Gastroesophageal sphincter (tissue), 3 donors: ENCODE results near the gene GMDS.

Source experiments
- CTCF ChIP-seq, 4 experiments: fragments of 200-600 bp in 2 of 4; fragments of 450-650 bp in 2 of 4; sonication (generic) in 1 of 4; IDR thresholded peaks; one replicate each; pipeline ENCODE4 v1.5.1; 2017 to 2019; ENCODE audit warnings: antibody characterized with exemption in 4 of 4, mild to moderate bottlenecking in 2 of 4, moderate library complexity in 2 of 4
- POLR2A ChIP-seq, 2 donors: fragments of 450-650 bp; IDR thresholded peaks; one replicate each; pipeline ENCODE4 v1.6.1; 2017; ENCODE audit warnings: antibody characterized with exemption in 2 of 2, mild to moderate bottlenecking in 2 of 2, moderate library complexity in 1 of 2
- POLR2AphosphoS5 ChIP-seq: sonication (generic); formaldehyde crosslinking; IDR thresholded peaks from one replicate; pipeline ENCODE4 v1.6.1; 2017; ENCODE audit warnings: antibody characterized with exemption

GRCh38 chr6:2196079-2196679 is 49.2 kb downstream of the GMDS start:
- TF ChIP-seq CTCF (IDR thresholded peaks at IDR 0.05) = peak; percentile 75 to 80 (median 78)
- TF ChIP-seq POLR2AphosphoS5 = no peak
- TF ChIP-seq POLR2A (IDR thresholded peaks at IDR 0.05) = no peak
